ENCODE results near the gene ZNF337. TPM values are rescaled to one million over a fixed set of nuclear protein-coding genes. Genes with fewer than 3 reads are reported as not detected.

Gene ZNF337
- total RNA-seq, 4 donors from 2014 or later: 17.9 to 23.2 (median 22.0) TPM

- no peak for TF ChIP-seq EP300 (IDR thresholded peaks at IDR 0.05)
- TF ChIP-seq CTCF (IDR thresholded peaks at IDR 0.05): no peak
- TF ChIP-seq POLR2A (IDR thresholded peaks at IDR 0.05): no peak
- H3K4me1 ChIP-seq: peaks cover 0 to 30% (median 0%) of the 10 kb centered on the region in 4 donors
- H3K9me3 ChIP-seq: peaks cover 0 to 14% (median 6%) of the 10 kb centered on the region in 4 donors
- no peaks in the 10 kb centered on the region for H3K27me3 ChIP-seq
- H3K4me3 ChIP-seq: peak overlapping the region; percentile 73 to 98 (median 82)
- WGBS, 2 donors: 17 to 26% methylated on average over 17 to 26 of the region's 30 CpGs
- H3K36me3 ChIP-seq: peaks cover 0 to 9% (median 0%) of the 10 kb centered on the region in 3 donors
- peak overlapping the region; percentile 85 to 94 (median 90) for H3K27ac ChIP-seq
- DNase-seq (ENCODE audit: low spot score in 2 of 2): no peak
Observed at GRCh38 chr20:25695532-25696370, 902 bp downstream of the ZNF337 start.

- TF ChIP-seq EP300 (IDR thresholded peaks at IDR 0.05) (no peak), POLR2A (IDR thresholded peaks at IDR 0.05) (no peak), CTCF (IDR thresholded peaks at IDR 0.05) (no peak)
- no peak overlapping the region for H3K27ac ChIP-seq
Observed at GRCh38 chr20:25692499-25692898, 4.2 kb downstream of the ZNF337 start.

GRCh38 chr20:25690427-25690826, 6.2 kb downstream of the ZNF337 start:
- H3K27me3 ChIP-seq: no peaks in the 10 kb centered on the region
- H3K4me3 ChIP-seq: no peak overlapping the region
- no peak for DNase-seq (ENCODE audit: low spot score in 2 of 2)
- no peak for TF ChIP-seq EP300 (IDR thresholded peaks at IDR 0.05)
- no peak for TF ChIP-seq POLR2A (IDR thresholded peaks at IDR 0.05)
- TF ChIP-seq CTCF (IDR thresholded peaks at IDR 0.05): no peak
- no peaks in the 10 kb centered on the region for H3K9me3 ChIP-seq
- peaks cover 0 to 18% (median 0%) of the 10 kb centered on the region in 4 donors for H3K4me1 ChIP-seq
- H3K36me3 ChIP-seq: peaks cover 0 to 20% (median 6%) of the 10 kb centered on the region in 3 donors
- H3K27ac ChIP-seq: no peak overlapping the region

More at GRCh38 chr20:25692499-25692898, 4.2 kb downstream of the ZNF337 start:
- Histone ChIP-seq H3K36me3 (peaks cover 0 to 9% (median 0%) of the 10 kb centered on the region in 3 donors), H3K4me1 (peaks cover 0 to 28% (median 0%) of the 10 kb centered on the region in 4 donors), H3K9me3 (no peaks in the 10 kb centered on the region), H3K27me3 (no peaks in the 10 kb centered on the region), H3K4me3 (no peak overlapping the region)
- 76 to 78% methylated on average over 2 of the region's 2 CpGs for WGBS, 2 donors
- no peak for DNase-seq (ENCODE audit: low spot score in 2 of 2)

- peaks cover 0 to 53% (median 6%) of the 10 kb centered on the region in 3 donors for H3K36me3 ChIP-seq
- no peaks in the 10 kb centered on the region for H3K9me3 ChIP-seq
- no peak overlapping the region for H3K27ac ChIP-seq
- no peak for DNase-seq (ENCODE audit: low spot score in 2 of 2)
- H3K27me3 ChIP-seq: no peaks in the 10 kb centered on the region
- WGBS, 2 donors: 73 to 85% methylated on average over 6 to 8 of the region's 8 CpGs
- H3K4me1 ChIP-seq: peaks cover 0 to 6% (median 0%) of the 10 kb centered on the region in 4 donors
- no peak for TF ChIP-seq CTCF (IDR thresholded peaks at IDR 0.05)
- no peak overlapping the region for H3K4me3 ChIP-seq
Observed at GRCh38 chr20:25686081-25687067, 10.3 kb downstream of the ZNF337 start.

Data from tibial nerve (tissue), 4 donors.